ENCODE measurements around the gene HS3ST5.

DNA sequence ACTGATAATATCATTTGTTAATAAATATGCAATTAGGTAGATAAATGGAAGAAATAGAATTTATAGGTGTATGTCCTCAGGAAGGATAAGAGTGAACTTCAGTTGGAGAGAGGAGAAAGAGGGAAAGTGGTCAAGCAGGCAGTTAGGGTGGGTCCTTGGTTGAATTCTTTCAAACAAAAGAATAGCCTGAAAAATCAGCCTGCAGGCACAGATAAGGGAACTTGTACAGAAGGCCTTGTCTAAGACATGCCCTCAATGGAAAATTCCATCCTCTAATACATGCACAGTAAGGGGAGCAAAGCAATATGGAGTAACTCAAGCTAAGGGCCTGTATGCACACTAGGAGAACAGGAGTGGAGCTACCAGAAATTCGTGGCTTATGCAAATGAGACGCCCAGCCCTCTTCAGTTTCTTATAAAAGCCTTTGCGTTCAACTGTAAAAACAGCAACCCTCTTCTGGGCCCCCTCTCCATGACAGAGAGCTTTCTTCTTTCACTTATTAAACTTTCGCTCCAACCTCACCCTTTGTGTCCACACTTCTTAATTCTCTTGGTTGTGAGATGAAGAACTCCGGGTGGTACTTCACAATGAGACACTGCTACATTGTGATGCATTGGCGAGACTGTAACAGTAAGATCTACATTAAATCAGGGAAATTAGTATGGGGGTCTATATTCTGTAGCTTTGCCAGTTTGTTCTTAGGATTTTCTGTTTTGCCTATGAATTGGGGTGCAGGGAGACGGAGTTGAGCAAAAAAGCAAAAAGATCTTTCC lies 147.0 kb downstream of the HS3ST5 start:
- TF ChIP-seq, protein P1, sequence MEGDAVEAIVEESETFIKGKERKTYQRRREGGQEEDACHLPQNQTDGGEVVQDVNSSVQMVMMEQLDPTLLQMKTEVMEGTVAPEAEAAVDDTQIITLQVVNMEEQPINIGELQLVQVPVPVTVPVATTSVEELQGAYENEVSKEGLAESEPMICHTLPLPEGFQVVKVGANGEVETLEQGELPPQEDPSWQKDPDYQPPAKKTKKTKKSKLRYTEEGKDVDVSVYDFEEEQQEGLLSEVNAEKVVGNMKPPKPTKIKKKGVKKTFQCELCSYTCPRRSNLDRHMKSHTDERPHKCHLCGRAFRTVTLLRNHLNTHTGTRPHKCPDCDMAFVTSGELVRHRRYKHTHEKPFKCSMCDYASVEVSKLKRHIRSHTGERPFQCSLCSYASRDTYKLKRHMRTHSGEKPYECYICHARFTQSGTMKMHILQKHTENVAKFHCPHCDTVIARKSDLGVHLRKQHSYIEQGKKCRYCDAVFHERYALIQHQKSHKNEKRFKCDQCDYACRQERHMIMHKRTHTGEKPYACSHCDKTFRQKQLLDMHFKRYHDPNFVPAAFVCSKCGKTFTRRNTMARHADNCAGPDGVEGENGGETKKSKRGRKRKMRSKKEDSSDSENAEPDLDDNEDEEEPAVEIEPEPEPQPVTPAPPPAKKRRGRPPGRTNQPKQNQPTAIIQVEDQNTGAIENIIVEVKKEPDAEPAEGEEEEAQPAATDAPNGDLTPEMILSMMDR (IDR thresholded peaks at IDR 0.05) = no peak
- TF ChIP-seq POLR2A (IDR thresholded peaks at IDR 0.05) = no peak

Data from stomach (tissue), 4 donors.